GM23248 (cell line): ENCODE results near the gene HAT1.

Source experiments
- EZH2 ChIP-seq: fragments of 200-600 bp; sonication (generic); IDR thresholded peaks from 2 replicates; pipeline ENCODE4 v1.6.1; 2018; ENCODE audit warnings: antibody characterized with exemption, mild to moderate bottlenecking; ENCODE audit not compliant: insufficient read depth, poor library complexity, severe bottlenecking
- EZH2phosphoT487 ChIP-seq: fragments of 200-600 bp; sonication (generic); IDR thresholded peaks from 2 replicates; pipeline ENCODE4 v1.6.1; 2018; ENCODE audit warnings: antibody characterized with exemption, moderate library complexity, mild to moderate bottlenecking, low read depth; ENCODE audit not compliant: insufficient read depth

DNA sequence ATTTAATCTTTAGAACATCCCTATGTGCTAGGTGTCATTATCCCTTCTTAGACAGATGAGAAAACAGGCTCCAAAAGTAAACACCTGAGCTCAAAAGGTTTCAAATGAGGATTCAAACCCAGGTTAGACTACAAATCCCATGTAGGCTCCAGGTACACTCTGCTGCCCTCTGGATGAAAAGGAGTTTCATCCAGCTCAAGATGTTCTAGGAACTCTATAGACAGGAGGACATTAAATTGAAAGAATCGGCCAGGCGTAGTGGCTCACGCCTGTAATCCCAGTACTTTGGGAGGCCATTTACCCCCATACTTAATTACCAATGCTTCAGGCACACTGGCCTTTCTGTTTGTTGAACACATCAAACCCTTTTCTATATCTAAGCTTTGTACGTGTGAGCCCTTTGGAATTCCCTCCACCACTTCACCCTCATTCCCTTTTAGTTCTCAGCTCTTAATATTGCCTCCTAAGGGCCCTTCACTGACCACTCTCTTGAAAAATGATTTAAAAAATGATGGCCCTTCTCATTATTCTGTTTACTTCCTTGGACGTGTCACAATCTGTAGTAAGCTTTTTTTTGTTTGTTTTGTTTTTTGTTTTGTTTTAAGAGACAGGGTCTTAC, 38.9 kb upstream of the HAT1 start:
- TF ChIP-seq EZH2 (no peak), EZH2phosphoT487 (no peak)
